Islet of Langerhans (tissue), 1 donor: ENCODE measurements around the gene UBE2D1.
A peak's percentile ranks its signal among the peaks of the same experiment; 100 is the strongest.

Experiments used
- FAIRE-seq: peaks from one replicate; lab custom pipeline; 2011; peaks lifted over from hg19 to GRCh38; lab: Jason Lieb, UNC

Gene UBE2D1

DNA sequence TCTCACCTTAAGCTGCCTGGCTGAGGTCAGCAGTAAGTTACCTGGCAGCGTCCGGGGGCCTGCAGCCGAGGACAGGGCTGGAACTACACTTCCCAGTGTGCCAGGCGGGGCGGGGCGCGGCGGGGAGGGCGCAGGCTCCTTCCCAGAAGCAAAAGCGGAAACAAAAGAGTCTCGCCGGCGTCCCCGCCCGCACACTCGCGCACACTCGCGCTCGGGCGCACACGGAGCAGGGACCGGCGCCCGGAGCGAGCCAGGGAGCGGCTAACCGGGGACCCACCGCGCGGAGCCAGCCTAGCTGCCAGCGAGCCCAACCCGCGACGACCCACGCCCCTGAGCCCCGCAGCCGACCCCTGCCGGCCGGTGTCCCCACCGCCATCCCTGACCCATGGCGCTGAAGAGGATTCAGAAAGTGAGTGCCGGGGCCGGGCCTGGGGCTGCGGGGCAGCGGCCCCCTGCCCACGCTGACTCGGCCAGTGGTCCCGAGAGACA is at the start of gene UBE2D1:
UBE2D1 (plus strand) TSS at position 190 of the 489 bp plus-strand sequence; CDS start at position 386, 196 bp downstream.
- no peak for FAIRE-seq

DNA sequence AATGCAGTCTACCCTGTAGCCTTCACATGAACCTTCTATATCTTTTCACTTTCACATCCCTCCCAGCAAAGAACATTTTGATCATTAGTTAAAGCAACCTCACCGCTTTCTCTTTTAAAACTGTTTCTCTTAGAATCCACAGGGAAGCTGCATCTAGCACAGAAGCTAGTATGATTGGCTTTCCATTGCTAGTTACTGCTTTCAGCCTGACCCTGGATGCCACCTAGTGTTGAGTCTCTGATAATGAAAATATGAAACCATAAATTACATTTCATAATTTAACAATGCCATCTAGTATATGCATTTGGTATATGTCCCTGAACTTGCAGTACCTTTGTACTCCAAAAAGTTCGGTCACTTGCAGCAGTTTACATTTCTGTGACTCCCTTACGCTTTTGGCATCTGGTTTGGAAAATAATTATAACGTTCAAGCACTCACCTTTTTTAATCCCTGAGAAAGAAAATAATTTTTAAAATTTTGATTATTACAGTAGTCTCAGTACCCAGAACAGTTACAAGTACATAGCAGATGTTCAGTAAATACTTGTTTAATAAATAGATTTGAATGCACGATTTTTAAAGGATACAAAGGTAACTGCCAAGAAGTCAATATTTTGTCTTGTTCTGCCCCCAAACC is 43.1 kb upstream of the UBE2D1 start:
- peak; percentile 99 for FAIRE-seq

DNA sequence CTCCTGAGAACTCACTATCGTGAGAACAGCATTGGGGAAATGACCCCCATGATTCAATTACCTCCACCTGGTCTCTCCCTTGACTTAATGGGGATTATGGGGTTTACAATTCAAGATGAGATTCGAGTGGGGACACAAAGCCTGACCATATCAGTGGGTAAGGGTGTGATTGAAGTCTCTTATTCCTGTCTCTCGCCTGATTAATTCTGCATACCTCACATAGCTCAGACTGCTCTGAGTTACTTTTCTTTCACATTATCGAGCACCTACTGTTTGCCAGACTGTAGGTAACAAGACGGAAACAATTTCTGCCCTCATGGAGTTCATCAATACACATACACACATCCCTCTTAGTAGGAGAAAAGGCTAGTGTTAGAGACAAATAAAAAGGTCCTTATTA is 40.8 kb upstream of the UBE2D1 start:
- FAIRE-seq: no peak

DNA sequence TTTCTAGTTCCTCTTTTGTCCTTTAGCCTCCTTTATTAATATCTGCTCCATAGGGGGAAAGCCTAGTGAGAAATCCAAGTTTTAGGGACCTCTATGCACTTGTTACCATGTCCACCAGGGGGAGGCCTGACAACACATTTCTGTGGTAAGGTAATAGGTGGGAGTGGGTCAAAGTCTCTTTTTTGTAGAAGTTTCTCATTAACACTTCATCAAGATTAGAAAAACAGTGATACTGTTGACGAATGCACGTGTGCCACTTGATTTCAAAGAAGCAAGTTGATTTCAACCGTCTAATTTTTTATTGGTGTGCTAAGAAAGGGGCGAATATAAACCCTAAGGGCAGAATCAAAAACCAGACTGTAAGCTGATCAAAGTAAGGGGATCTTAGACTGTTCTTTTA is 35.2 kb upstream of the UBE2D1 start:
- FAIRE-seq: no peak

DNA sequence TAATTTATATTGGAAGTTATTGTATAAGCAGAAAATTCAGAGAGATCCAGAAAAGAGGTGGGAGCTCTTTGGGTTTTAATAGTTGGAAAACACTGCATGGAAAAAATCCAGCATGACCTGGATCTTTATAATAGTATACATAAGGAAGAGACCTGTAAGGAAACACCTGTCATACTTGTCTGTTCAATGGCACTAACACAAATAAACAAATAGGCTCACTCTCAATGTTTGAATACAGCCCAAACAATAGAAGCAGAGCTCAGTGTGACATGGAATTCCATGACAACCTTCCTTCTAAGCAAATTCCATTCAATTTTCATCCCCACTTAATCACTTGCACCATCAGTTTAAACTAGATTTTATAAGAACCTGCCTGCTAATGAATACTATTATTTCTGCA is 34.1 kb upstream of the UBE2D1 start:
- FAIRE-seq: no peak

DNA sequence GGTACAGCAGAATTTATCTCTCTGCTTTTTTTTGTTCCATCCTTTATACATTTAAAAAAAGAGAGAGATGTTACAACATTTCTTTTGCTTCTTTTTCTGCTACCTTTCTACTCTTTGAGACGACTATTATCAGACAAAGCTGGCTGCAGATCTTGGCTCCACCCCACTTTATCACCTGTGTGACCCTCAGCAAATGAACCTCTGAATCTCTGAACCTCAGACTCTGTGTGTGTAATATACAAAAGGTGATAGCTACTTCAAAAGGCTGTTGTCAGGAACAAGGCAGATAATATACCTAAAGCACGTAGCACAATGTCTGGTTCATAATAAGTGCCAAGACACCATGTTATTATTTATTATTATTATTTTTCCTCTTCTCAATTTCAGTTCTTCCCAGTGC is 32.6 kb upstream of the UBE2D1 start:
- no peak for FAIRE-seq

DNA sequence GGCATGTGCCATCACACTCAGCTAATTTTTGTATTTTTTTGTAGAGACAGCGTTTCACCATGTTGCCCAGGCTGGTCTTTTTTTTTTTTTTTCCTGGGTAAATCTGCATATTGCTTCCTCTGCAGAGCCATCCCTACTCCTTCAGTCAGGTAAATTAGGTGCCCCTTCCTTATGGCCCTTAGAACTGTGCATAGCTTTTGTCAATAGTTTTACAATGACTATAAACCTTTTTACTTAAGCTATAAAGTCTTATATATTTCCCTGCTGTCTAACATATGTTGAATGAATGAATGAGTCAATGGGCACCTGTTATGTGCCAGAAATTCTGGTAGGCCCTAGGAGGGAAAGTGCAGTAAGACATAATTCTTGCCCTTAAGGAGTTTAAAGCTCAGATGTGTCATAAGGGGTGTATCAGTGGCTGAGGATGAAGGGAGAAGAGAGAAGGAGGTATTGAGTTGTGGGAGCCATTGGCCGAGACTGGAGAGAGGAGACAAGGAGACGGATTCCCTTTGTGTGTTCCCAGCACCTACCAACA is 30.6 kb upstream of the UBE2D1 start:
- no peak for FAIRE-seq

DNA sequence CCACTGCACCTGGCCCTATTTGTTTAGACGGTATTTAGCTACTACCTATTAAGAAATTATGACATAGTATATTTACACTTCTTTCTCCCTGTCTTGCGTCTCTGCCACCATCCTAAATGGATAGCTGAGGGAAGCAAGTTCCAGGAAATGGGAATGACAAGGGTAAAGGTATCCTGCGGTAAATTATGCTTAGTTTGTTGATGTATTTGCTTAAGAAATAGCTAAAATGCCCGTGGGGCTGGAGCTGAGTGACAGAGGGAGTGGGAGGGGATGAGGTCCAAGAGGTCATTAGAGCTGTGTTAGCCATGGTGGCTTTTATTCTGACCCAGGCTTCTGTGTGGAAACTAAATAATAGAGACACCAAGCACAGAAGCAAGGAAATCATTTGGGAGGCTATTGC is 29.0 kb upstream of the UBE2D1 start:
- no peak for FAIRE-seq

DNA sequence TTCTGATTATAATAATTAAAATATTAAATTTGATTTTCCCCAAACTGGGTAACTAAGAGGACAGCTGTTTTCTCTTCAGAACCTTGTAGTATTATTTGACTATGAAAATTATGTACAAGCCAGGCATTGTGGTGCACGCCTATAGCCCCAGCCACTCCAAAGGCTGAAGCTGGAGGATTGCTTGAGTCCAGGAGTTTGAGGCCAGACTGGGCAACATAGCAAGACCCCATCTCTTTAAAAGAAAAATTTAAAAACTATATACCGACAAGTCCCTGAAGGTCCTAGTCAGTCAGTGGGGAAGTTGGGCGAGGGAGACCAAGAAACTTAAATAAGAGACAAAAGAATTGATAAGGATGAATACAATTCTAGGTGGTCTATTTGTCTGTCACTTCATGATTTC is 27.1 kb upstream of the UBE2D1 start:
- no peak for FAIRE-seq

DNA sequence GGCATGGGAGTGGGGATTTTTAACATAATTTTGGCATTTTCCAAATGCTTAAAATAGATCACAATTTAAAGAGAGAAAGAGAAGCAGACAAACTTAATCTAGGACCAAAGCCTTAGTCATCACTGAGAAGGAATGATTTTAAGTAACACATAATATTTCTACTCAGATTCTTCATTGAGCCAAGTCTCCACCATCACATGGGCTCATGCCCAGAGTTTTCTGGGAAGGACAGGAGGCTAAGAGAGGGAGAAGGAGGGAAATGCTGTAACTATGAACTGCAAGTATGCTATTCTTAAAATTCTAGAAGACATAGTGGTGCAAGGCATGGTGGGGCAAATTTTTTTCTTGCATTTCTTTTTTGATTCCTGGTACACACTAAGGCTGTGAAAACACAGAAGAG is 23.8 kb upstream of the UBE2D1 start:
- no peak for FAIRE-seq

DNA sequence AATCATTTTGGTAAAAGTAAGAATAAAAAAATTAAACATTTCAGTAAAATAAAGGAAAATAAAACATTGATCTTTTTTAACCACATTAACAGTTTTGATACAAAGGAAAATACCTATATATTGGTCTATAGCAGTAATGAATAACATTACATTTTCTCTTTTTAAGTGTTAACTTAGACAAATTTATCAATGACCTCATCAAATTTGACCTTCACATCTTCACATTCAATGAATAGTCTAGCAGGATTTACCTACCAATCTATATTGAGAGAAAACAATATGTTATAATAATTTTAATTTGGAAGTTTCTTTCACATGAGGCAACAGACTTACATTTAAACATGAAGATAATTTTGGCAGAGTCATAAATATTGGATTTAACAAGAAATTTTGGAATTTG is 17.9 kb upstream of the UBE2D1 start:
- FAIRE-seq: peak; percentile 21

DNA sequence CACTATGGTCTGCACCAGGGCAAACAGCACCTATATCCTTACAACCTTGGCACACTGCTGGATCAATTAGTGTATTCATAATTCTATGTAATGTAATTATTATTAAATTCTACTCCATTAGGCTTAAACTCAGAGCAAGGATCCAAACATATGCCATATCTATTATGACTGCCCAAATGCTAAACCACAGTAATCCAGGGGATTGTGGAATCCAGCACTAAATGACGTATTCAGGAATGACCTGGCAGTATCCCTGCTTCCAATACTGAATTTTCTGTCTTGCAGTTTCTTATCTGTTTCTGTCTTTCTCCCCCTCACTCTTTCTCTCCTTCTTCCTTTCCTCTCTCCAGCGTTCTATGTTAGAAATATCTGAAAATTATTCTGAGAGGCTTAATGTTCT is 16.5 kb upstream of the UBE2D1 start:
- no peak for FAIRE-seq

DNA sequence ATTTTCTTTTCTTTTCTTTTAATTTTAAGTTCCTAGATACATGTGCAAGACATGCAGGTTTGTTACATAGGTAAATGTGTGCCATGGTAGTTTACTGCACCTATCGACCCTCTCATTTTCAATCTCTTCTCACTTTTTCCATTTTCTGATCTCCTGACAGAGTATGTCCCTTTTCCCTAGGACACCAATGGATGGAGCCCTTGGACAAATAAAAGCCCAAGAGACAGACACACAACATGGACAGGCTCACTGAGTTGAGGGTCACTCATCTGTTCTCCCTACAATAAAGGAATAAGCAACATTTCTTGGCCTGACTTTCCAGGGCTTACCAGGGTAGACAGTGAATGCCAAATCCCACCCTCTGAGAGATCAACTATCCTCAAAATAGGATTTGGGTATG is 15.2 kb upstream of the UBE2D1 start:
- FAIRE-seq: no peak

DNA sequence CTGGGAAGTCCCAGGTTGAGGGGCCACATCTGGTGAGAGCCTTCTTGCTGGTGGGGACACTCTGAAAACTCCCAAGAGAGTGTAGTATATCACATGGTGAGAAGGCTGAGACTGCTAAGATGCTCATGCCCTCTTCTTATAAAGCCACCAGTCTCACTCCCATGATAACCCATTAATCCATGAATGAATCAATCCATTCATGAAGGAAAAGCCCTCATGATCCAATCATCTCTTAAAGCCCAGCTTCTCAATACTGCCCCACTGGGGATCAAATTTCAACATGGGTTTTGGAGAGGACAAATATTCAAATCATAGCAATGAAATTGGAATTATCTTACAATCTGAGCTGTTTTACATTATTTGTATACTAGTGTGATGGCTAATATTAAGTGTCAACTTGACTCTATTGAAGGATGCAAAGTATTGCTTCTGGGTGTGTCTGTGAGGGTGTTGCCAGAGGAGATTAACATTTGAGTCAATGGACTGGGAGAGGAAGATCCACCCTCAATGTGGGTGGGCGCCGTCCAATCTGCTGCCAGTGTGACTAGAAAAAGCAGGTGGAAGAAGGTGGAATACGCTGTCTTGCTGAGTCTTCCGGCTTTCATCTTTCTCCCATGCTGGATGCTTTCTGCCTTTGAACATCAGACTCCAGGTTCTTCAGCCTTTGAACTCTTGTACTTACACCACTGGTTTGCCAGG is 14.3 kb upstream of the UBE2D1 start:
- no peak for FAIRE-seq

DNA sequence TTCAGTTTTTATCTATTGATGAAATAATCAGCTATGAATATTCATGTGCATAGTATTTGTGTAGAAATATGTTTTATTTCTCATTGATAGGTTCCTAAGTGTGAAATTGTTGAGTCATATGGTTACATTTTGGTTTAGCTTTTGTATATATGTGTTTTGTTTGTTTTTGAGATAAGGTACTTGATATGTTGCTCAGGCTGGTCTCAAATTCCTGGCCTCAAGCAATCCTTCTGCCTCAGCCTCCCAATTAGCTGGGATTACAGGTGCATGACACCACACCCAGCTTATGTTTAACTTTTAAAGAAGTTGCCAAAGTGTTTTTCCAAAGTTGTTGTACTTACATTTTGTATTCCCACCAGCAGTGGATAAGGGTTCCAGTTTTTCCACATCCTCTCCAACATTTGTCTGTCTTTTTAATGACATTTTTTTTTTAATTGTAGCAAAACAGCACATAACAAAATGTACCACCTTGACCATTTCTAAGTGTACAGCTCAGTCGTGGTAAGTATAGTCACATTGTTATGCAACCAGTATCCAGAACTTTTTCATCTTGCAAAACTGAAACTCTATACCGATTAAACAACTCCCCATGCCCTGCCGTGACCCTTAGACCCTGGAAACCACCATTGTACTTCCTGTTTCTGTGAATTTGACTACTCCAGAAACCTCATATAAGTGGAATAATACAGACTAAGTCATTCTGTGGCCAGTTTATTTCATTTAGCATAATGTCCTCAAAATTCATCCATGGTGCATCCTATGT is 12.6 kb upstream of the UBE2D1 start:
- FAIRE-seq: no peak

DNA sequence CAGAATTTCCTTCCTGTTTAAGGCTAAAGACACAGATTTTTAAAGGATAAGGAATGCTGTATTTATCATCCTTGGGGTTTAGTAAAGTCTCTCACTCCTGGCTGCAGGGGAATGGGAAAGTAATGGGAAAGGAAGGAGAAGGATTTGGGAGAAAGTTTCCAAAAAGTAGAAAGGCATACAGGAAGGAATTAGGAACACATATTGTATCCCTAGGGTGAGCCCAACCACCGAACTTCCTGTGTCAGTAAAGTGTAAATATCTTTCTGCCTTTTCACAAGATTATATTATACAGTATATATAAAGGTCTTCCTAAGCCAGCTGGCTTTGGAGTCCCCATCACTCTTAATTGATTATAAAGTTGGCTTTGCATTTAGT is 12.0 kb upstream of the UBE2D1 start:
- FAIRE-seq: no peak

DNA sequence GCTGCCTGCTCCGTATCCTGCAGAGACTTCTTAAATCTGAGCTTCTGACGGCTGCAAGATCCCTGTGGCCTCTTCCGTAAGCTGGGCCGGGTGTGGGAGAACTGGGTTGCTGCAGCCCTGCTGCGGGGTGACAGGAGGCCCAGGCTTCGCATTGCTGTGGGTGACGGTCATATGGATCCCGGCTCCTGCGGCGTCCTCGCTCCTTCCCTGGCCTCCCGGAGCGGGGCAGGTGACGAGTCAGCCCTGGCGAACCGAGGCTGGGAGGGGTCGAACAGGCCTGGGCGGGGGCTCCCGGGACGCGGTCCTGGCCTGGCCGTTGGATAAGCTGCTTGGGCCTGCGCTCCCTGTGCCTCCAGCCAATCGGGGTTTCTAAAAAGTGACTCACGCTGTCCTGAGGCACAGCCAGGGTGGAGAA is 7.8 kb upstream of the UBE2D1 start:
- FAIRE-seq: no peak

DNA sequence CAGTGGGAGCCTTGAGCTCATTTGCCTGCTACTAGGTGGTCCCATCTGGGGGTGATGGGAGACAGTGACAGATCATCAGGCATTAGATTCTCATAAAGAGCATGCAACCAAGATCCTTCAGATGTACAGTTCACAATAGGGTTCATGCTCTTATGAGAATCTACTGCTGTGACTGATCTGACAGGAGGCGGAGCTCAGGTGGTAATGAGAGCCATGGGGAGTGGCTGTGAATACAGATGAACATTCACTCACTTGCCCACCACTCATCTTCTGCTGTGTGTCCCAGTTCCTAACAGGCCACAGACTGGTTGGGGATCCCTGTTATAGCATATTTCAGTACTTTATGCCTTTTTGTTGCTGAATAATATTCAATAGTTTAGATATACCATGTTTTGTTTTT is 6.6 kb upstream of the UBE2D1 start:
- FAIRE-seq: no peak

DNA sequence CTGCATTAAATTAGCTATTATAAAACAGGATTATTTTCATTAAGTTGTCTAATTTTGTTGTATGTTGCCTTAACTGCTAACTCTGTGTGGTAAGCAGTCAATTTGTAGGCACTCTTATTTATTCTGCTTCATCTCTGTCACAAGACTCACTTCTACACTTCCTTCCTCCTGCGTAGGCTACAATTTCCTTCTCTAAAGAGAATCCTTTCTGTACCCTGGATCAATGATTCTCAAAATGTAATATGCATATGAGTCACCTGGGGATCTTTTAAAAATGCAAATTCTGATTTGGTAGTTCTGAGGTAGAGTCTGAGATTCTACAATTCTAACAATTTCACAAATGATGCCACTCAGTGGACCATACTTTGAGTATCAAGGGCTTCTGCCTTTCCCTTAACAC is 4.4 kb upstream of the UBE2D1 start:
- no peak for FAIRE-seq

DNA sequence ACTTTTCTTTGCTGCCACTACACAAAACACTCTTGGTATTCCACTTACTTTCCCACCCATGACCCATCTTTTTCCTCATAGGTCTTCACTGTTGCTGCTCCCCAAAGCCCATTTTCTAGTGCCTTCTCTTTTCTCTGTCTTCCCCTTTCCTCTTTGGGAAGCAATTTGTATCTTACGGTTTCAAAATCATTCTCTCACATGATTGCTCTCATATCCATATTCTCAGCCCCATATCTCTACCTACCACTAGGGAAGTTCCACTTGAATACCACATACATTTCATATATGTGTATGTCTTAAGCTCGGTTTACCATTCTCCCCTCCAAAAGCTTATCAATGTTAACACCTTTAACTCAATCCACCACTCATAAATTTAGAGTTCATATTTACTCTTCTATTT is 3.2 kb upstream of the UBE2D1 start:
- FAIRE-seq: no peak

DNA sequence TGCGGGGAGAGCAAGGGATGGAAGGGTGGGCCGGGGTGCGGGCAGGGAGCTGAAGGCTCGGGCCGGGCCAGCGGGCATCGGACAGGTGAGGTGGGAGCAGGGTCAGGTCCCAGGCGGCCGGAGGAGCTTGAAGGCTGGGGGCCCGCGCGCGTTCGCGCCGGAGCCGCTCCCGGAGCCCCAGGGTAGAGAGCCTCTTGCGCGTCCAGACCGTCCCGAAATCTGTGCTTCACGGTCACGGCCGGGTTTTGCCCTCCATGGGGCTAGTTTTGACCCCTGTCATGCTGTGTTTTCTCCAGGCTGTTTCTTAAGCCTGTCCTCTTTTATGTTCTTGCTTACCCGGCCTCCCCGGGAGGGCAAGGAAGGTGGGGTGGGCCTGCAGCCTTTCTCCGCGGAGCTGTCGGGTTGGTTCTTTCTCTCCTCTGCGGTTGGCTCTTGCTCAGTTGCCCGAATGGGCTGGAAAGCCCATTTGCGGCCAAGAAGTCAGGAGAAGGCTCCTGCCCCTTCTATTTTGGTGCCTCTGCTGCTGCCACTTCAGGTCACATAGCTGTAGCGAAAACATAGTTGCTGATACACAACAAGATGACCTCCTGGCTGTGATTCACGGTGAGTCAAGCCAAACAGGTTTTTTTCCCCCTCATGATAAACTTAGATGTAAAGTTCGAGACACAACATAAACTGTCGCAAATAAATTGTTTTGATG is 650 bp downstream of the UBE2D1 start:
- FAIRE-seq: no peak

DNA sequence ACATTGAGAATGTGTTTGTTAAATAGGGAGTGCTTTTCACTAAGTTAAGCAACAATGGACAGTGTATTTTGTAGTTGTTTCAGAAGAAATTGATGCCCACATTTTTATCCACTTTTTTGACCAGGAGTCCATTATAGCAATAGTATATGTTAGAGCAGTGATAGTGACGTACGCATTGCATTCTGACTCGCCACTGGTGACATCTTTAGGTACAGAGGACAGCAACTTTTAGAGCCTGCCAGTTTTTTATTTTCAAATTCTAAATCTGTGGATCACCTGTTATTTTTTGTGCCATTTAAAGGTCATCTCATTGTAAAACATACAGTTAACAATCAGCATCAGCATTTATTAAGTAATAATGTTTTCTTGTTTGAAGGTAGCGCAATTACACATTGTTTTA is 1.4 kb downstream of the UBE2D1 start:
- no peak for FAIRE-seq

DNA sequence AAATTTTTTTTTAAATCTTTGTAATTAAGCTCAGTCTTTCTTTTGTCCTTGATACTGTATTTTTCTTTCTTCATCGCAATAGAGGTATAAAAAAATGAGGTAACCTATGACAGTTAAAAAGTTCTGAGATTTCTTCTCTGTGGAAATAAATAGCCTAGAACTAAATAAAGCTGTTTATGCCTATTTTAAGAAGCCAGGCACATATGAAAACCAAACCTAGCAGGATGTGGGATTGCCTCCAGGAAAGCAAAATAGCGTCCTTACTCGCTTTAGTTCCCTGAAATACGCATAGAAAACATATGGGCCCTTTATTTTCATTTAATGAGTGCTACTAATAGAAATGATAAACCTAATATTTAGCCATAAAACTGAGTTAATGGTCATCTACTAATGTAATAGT is 6.6 kb downstream of the UBE2D1 start:
- FAIRE-seq: no peak
